PFSK-1 (cell line): Measurements from ENCODE around the gene NACAD.

ENCODE experiments used
- FOXP2 ChIP-seq: optimal IDR thresholded peaks from 2 replicates; pipeline ENCODE3; 2011; ENCODE audit warnings: borderline replicate concordance, control low read depth, inconsistent platforms; ENCODE audit not compliant: insufficient read depth; ENCODE audit errors: extremely low read length, extremely low read depth
- POLR2AphosphoS5 ChIP-seq: IDR thresholded peaks from 2 replicates; pipeline ENCODE4 v1.6.1; 2012; ENCODE audit warnings: low read depth, mild to moderate bottlenecking, control low read depth, low read length, moderate library complexity
- SIN3A ChIP-seq: IDR thresholded peaks from 2 replicates; pipeline ENCODE4 v1.6.1; 2012; ENCODE audit warnings: mild to moderate bottlenecking, low read length, moderate library complexity, borderline replicate concordance; ENCODE audit not compliant: insufficient read depth
- TAF1 ChIP-seq: IDR thresholded peaks from 2 replicates; pipeline ENCODE4 v1.6.1; 2012; ENCODE audit warnings: low read length, control low read depth, borderline replicate concordance; ENCODE audit not compliant: insufficient read depth
- TF ChIP-seq, protein P1 (sequence below), 2 experiments: IDR thresholded peaks; 2 replicates each; pipeline versions ENCODE4 v1.6.1 to v1.8.0; 2011 to 2012; ENCODE audit warnings: low read depth in 2 of 2, low read length in 2 of 2, control low read depth in 1 of 2, inconsistent platforms in 1 of 2, mild to moderate bottlenecking in 1 of 2, moderate library complexity in 1 of 2; ENCODE audit not compliant: insufficient read depth in 1 of 2

DNA sequence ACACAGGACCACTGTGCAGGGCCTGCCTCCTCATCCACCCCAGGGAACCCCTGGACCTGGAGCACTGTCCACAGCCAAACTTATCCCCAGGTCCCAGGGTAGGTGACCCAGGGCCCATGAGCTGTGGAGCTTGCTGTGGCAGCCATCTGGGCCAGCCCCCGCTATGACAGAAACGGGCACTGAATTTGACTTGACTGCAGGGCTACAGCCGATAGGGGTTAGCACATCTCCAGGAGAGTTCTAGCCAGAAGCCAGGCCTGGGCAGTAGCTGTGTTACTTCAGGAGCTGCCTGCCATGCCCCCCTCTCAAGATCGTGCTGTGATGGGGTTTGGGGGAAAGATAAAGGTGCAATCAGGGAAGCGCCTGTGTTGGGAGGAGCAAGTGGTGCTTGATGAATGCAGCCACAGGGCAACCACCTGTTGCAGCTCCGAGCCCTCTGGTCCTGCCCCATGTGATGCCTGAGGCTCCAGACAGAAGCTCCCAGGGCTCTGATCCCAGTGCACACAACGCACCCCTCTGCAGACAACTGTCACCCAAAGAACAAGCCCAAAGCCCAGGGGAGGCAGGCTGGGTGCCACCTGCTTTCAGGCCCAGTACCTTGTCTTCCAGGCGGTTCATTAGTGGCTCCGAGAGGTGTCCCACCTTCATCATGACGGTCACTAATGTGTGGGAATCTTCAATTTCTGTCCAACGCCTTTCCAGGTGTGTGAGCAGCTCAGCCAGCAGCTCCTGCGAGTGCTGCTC lies 16.2 kb upstream of the NACAD start:
- TF ChIP-seq TAF1 (no peak), POLR2AphosphoS5 (no peak), FOXP2 (no peak), SIN3A (no peak)
- TF ChIP-seq, protein P1, sequence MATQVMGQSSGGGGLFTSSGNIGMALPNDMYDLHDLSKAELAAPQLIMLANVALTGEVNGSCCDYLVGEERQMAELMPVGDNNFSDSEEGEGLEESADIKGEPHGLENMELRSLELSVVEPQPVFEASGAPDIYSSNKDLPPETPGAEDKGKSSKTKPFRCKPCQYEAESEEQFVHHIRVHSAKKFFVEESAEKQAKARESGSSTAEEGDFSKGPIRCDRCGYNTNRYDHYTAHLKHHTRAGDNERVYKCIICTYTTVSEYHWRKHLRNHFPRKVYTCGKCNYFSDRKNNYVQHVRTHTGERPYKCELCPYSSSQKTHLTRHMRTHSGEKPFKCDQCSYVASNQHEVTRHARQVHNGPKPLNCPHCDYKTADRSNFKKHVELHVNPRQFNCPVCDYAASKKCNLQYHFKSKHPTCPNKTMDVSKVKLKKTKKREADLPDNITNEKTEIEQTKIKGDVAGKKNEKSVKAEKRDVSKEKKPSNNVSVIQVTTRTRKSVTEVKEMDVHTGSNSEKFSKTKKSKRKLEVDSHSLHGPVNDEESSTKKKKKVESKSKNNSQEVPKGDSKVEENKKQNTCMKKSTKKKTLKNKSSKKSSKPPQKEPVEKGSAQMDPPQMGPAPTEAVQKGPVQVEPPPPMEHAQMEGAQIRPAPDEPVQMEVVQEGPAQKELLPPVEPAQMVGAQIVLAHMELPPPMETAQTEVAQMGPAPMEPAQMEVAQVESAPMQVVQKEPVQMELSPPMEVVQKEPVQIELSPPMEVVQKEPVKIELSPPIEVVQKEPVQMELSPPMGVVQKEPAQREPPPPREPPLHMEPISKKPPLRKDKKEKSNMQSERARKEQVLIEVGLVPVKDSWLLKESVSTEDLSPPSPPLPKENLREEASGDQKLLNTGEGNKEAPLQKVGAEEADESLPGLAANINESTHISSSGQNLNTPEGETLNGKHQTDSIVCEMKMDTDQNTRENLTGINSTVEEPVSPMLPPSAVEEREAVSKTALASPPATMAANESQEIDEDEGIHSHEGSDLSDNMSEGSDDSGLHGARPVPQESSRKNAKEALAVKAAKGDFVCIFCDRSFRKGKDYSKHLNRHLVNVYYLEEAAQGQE (IDR thresholded peaks at IDR 0.05; ENCODE audit: insufficient read depth in 1 of 2, low read depth in 2 of 2, low read length in 2 of 2) = no peak
